GM12873 (cell line): ENCODE results near the gene RAB11A.

Experiments
- CTCF ChIP-seq: IDR thresholded peaks from 2 replicates; pipeline ENCODE4 v1.5.1; 2012; ENCODE audit warnings: low read depth, mild to moderate bottlenecking, moderate library complexity, low read length, control low read depth; ENCODE audit not compliant: insufficient read depth; ENCODE audit errors: missing control alignments

RAB11A gene

GRCh38 chr15:65907661-65908060 lies 38.4 kb downstream of the RAB11A start:
- no peak for TF ChIP-seq CTCF

- no peak for TF ChIP-seq CTCF
These were observed 39.6 kb downstream of the RAB11A start for GRCh38 chr15:65908876-65909275.

GRCh38 chr15:65909831-65910230 lies 40.5 kb downstream of the RAB11A start:
- no peak for TF ChIP-seq CTCF

- TF ChIP-seq CTCF, result no peak
These were observed 41.0 kb downstream of the RAB11A start for GRCh38 chr15:65910341-65910740.

GRCh38 chr15:65912235-65912634 lies 42.9 kb downstream of the RAB11A start:
- no peak for TF ChIP-seq CTCF

GRCh38 chr15:65913631-65914199 lies 44.4 kb downstream of the RAB11A start:
- TF ChIP-seq CTCF, result no peak

GRCh38 chr15:65914386-65914785 lies 45.1 kb downstream of the RAB11A start:
- no peak for TF ChIP-seq CTCF
